ENCODE measurements around the gene ARL11.

Gene ARL11

DNA sequence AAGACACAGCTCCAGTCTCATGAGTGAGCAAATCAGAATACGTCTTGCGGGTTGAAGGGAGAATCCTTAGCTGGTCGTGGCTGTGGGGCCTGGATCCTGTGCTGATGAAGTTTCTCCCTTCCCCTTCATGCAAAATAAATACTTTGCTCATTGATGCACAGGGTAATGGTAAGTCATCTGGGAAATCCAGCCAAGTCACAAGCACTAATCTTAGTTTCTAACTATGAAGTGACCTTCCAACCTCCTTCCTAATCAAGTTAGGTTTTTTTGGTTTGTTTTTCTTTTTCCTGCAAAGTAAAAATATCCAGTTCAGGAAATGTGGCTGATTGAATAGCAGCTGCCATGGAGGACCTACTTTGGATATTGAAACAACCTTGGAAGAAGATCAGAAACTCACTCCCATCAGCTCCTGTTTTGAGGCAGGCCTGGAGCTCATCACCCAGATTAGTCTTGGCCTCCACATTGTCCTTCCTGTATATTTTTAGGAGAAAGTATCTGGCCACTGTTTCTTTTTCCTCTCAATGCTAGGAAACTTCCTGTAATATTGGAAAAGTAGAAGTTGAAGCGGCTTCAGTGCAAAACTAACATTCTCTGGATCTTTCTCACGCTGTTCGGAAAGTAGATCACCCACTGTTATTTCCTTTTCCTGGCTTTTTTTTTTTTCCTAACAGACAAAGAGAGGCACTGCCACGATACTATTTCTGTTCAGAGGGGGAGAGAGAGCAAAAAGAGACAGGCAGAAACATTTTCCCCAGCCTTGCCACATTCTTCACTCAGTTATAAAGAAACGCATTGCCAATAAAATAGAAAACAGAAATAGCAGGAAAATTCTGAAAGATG lies 12.3 kb upstream of the ARL11 start:
- no peak for DNase-seq

DNA sequence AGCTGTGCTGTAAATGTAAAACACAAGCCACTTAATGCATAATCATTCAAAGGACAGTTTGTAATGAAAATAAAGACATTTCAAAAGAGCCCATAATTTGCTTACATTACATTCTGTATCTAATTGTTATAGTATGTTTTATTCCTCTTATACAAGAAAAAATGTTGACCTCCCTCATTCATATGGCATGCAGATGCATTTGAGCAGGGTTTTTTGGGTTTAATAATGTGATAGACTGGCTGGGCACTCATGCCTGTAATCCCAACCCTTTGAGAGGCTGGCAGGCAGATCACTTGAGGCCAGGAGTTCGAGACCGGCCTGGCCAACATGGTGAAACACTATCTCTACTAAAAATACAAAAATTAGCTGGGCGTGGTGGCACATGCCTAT lies 11.6 kb upstream of the ARL11 start:
- no peak for DNase-seq

DNA sequence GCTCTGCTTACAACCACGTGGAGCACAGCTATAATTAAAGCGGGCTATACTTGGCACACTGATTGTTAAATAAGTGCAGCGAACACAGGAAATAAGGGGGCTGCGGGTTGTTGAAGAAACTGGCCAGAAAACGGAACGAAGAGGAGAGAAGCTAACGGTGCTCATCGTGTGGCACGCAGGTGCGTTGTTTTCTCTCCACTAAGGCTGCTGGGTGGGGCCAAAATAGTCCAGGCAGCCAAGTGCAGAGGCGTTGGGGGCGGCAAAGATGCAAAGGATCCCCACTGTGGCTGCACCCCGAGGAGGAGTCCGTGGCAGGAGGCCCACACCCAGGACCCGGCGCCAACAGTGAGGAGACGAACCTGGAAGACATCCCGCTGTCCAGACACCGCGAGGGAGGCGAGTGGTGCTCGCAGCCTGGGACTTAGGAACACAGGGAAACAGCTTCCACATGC lies 8.1 kb upstream of the ARL11 start:
- no peak for DNase-seq

DNA sequence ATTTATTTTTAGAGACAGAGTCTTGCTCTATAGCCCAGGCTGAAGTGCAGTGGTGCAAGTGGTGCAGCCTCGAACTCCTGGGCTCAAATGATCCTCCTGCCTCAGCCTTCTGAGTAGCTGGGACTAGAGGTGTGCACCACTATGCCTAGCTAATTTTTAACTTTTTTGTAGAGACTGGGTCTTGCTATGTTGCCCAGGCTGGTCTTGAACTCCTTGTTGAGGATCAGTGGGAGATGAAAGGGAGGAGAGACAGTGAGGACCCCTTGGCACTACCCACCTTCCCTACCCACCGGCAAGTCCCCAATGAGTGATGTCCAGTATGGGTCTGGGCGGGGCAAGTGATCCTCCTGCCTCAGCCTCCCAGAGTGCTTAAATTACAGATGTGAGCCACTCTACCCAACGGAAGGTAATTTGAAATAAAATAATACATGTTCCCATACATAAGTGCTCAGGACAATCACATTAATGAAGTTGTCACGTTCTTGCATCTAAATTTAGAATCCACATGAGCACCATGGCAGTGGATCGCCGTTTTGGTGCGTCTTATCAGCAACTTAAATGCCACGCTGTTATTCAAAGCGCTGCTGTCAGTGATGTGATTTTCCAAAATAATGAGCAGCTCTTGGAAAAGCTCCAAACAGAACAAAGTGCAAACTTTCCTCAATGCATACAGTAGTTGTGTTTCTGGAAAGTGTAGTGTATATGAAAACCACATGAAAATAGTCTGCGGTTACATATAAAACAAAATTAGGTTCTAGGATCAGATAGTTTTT lies 5.9 kb upstream of the ARL11 start:
- peak; percentile 35 for DNase-seq

DNA sequence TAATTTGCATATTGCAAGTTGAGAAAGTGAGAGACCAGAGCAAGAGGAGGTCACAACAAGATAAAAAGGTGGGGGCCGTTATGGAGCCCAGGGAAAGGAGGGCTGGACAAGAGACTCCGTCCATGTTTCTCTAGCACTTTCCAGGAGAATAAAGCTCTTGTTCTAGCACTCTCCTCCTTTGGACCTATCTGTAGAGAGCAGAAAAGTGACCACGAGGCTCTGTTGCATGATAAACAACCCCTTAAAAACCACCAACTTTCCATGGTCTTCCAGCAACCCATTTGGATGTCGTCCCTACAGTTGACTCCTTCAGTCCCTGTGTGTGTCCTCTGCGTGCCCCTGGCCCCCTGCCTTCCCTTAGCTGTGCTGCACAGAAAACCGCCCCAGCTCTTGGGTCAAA lies 4.1 kb upstream of the ARL11 start:
- peak; percentile 16 for DNase-seq

DNA sequence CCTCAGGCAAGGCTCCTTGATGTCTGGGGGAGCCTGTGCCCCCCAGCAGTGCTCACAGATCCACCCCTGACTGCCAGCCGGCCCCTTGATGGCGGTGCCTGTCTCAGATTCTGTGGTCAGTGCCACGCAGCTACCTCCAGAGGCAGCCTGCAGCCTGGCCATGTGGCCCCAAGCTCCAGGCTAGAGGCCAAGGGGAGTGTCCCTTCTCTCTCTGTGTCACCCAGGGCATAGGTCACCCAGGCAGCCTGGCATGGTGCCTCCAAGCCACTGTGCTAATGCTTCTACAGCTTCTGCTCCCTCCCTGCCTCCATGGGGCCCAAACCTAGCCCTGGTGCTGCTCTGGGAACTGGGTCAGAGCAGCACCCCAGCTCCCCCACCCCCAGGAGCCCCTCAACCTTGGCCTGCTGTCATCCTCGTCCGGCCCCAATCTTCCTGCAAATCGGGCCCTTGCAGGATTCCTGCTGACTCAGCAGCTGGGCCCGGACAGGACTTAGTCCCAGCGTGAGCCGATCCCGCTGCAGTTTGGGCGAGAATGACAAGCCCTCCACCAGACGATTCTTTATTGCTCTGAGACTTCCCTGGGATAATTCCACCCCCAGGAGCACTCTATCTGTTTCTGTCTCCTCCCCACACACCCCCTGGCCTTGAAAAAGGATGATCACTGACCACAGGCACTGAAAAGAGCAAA lies 2.8 kb upstream of the ARL11 start:
- no peak for DNase-seq

DNA sequence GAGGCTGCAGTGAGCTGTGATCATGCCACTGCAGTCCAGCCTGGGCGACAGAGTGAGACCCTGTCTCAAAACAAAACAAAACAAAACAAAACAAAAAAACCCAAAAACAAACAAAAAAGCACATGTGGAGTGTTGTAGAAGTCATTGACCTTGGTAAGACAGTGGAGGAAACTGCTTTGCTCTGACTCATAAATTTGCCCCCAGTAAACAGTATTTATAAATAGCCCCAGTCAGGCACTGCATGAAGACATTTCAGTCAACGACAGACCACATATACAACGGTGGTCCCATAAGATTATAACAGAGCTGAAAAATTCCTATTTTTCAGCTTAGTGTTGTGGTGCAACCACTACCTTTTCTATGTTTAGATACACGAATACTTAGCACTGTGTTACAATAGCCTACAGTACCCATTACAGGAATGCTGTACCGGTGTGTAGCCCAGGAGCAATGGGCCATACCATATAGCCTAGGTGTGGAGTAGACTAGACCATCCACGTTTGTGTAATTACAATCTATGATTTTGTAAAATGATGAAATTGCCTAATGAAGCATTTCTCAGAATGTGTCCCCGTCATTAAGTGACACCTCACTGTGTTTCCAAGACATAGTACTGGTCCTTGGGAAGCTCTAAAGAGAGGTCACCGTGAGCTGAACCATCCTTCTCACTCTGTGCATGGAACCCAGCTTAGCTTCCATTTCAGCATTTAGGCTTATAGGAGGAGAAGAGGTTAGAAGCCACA lies 1.1 kb downstream of the ARL11 start:
- no peak for DNase-seq

DNA sequence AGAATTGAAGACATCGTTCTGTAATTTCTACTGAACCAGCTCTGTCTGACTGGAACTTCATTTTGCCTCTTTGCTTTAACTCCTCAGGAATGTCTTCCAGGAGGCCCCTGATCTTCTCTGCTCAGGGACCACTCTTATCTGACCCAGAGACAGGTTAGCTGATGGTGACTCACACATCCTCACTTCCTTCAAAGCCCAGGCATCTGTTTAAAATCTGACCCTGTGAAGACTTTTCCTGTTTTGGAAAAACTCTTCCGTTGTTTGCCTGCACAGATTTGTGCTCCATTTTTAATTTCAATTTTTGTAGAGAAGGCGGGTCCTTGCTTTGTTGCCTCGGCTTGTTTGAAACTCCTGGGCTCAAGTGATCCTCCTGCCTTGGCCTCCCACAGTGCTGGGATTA lies 1.6 kb downstream of the ARL11 start:
- no peak for DNase-seq

DNA sequence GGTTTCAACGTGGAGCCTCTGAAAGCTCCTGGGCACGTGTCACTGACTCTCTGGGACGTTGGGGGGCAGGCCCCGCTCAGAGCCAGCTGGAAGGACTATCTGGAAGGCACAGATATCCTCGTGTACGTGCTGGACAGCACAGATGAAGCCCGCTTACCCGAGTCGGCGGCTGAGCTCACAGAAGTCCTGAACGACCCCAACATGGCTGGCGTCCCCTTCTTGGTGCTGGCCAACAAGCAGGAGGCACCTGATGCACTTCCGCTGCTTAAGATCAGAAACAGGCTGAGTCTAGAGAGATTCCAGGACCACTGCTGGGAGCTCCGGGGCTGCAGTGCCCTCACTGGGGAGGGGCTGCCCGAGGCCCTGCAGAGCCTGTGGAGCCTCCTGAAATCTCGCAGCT lies 2.3 kb downstream of the ARL11 start:
- DNase-seq = no peak

DNA sequence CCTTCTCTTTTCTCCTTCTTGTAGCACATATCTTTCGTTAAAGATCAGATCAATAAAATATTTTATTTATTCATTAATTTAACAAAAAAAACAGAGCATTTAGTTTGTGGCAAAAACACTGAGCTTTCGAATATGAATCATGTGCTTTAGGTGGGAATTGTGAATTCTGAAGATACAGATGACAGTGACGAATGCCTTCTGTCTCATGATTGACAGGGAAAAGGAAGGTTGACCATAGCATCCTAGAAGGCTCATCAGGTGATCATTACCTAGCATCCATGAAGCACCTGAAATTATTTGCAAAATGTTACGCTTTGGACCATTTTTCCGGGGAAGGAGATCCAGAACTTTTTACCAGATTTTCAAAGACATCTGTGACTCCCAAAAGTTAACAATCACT lies 3.8 kb downstream of the ARL11 start:
- DNase-seq = no peak

DNA sequence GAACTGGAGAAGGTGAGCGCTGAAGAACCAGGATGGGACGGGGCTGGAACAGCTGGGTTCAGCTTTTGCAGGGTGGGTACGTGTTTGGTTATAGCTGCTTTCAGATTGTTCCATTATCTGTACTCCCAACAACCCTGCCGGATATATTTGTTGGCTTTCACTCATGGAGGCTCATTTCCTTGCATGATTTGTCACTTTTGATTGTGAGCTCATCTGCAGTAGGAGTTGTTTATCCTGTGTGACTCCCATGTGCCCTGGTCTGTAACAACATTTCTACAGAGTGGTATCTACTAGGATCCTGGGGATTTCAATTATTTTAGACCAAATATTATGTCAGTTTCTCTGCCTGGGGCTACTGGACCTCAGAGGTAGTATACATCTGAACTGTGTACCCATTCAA lies 5.4 kb downstream of the ARL11 start:
- DNase-seq = no peak

DNA sequence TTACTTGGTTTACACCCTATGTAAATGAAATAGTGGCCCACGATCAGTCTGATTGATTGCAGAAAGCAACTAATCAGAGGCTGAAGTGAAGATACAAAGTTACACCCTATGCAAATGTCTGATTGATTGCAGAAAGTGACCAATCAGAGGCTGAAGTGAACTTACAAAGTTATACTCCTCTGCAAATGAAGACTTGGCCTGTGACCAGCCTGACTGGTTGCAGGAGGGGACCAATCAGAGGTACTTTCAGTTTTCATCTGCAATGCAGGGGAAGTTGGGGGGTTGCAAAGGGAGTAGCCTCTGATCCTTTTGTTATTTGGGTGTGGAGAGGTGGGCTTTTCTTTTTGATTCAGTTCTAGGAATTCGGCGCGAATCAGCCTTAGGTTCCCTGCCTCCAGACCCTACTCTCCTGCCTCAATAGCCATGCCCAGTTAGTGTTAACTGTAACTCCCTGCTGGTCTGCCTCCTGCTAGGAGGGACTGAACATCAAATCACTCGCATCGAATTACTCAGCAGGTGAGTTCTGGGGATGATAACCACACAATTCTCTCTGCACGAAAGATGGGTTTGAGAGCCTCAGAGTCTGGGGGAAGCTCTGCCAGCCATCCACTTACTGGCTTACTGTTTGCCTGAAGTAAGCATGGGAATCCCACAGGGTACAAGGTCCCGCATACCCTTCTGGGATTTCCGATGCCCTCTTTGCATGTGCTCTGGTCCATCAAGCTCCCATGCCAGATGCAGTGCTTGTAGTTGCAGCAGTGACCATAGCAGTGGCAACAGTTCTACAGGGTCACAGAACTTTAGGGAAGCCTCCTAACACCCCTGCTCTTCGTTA lies 7.5 kb downstream of the ARL11 start:
- DNase-seq = peak; percentile 96

DNA sequence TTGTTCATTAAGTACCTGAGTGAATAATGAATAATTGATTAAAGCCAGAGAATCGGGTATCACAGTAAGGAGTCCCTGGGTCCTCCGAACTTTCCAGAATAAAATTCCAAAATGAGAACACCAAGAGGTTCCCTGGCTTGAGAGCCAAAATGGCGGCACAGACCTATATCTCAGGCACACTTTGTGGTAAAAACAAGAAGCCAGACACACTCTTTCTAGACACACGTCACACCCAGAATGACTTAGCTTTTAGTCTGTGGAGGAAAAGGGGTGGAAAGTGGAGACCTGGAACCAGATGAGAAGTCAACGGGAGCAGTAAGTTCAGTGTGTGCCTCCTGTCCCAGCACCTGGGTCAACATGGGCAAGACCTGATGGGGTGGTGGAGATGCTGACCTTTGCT lies 8.4 kb downstream of the ARL11 start:
- DNase-seq = no peak

DNA sequence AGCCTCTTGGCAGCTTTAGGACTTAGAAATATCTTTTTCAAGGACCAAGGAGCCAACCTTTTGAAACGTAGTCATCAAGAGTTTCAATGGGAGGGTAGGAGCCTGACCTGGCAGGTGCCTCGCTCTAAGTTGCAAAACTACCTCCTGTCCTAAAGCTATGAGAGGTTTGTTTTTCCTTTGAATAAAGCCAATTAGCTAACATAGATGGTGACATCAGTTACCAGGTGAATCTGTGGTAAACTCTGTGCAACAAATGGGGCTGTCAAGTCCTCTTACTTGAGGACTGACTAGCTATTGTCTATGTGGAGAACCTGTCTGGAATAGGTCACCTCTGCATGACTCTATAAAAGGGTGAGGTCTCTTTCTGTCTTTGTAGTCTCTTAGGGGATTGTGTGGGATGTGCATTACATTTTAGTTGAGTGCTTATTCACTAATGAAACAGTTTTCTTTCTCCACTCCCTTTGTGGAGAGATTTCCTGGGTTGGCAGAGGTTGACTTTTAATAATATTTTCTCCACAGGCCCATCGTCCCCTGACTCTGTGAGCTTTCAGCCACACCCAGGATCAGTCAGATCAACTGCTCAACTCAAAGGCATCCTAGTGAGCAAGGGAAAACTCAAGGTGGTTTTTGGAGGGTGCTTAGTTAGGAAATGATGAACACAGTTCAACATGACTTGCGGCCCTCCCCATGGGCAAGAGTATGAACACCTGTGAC lies 9.9 kb downstream of the ARL11 start:
- no peak for DNase-seq

DNA sequence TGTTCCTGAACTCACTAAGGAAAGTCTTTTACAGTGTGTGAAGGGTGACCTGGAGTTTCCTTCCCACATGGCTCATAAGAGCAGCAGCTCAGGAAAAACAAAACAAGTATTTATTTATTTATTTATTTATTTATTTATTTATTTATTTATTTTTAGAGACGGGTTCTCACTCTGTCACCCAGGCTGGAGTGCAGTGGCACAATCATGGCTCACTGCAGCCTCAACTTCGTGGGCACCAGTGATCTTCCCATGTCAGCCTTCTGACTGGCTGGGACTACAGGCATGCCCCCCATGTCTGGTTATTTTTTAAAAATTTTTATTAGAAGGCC lies 10.4 kb downstream of the ARL11 start:
- no peak for DNase-seq

DNA sequence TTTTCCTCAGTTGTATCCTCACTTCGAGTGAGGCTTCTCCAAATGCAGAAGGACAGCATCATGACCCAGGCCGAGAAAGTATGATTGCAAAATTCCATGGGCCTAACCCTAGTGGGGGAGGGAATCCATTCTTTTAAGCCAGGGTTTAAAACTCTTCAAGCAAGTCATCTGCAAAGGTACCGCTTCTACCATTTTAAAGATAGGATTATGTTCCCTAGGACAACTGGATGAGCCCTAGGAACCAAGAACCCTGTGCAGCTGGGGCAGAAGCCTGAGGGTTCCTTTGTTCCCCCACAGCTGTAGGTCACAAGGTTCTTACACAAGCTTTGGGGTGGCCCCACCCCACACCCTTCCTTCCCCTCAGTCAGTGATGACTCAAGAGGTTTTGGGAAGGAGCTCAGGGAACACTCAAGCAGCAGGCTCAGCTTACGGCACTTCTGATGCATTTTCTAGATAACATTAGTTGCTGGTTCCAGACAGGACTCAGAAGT lies 13.5 kb downstream of the ARL11 start:
- DNase-seq = peak; percentile 55

DNA sequence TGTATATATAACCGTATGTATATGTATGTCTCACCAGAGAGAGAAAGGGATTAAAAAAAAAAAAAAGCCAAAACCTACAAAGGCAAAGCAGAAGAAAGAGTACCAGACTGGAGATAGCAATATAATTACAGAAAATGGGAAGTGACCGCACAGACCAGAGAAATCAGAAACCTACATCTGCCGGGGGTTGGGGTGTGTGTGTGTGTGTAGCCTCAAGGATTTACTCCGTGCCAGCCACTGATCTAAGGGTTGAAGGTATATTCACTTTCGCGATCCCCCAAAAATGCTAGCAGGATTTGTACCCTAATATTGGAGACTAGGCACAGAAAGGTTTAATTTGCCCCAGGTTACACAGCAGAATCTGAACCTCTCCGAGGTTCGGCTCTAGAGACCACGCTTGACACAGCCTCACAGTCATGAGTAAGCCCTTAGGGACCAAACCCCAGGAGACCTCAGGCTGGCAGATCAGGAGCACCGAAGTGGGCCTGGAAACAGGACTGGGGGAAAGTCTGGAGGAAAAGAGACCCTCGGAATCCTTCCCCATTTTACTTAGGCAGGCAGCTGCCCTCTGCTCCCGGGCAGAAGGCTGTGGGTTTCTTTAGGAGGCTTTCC lies 14.8 kb downstream of the ARL11 start:
- peak; percentile 89 for DNase-seq

DNA sequence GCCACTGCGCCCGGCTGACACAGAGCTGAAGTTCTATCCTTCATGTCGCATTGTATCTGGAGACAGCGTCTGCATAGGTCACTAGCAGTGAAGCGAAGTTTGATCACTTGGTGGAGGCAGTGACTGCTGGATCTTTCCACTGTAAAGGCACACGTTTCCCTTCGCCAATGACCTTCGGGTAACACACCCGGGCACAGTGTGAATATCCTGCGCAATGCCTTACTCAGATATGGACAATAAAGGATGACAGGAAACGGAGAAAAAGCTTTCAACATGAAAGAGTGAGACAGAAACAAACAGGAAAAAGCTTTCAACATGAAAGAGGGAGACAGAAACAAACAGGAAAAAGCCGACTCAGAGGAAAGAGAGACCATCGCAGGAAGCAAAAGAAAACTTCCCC lies 17.1 kb downstream of the ARL11 start:
- DNase-seq = no peak

DNA sequence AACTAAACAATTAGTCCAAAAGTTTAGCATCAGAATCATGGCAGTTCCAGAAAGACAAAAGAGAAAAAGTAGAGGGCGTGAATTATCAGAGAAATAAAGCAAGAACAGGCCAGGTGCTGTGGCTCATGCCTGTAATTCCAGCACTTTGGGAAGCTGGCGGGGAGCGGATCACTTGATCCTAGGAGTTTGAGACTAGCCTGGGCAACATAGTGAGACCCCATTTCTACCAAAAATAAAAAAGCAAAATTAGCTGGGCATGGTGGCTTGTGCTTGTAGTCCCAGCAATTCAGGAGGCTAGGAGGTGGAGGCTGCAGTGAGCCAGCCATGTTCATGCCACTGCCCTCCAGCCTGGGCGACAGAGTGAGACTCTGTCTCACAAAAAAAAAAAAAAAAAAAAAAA lies 18.4 kb downstream of the ARL11 start:
- DNase-seq = no peak

DNA sequence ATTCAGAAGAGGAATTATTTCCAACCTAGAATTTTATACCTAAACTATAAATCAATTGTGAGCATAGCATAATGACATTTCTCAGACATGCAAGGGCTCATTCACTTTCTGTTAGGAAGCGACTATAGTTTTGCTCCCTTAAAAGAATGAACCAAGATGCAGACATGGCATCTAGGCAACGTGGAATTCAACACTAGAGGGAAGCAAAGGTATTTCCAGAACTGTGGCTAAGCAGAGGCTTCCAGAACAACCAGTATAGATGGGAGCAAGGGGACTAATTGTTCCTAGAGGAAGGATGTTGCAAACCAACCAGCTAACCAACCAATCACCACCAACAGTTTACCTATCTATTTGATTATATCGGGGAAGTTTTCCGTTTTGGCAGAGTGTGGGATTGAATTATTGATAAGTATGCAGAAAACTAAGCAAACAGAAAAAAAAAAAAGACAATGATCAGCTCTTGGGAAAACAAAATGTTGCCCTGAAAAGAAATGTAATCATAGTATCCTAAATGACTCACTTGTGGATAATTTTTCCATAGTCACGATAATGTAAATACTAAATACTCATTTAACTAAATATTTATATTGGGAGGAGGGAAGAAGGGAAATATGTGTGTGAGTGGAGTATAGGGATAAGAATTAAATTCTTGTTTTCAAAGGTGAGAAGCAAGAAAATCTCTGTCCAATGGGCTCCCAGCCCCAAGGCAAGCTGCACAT lies 21.1 kb downstream of the ARL11 start:
- peak; percentile 27 for DNase-seq
